GM12873 (cell line): Measurements from ENCODE around the gene FHL5.

ENCODE experiments used
- TF ChIP-seq, protein P1 (sequence below): IDR thresholded peaks from 2 replicates; pipeline ENCODE4 v1.5.1; 2012; ENCODE audit warnings: low read depth, mild to moderate bottlenecking, moderate library complexity, low read length, control low read depth; ENCODE audit not compliant: insufficient read depth; ENCODE audit errors: missing control alignments

FHL5 gene

DNA sequence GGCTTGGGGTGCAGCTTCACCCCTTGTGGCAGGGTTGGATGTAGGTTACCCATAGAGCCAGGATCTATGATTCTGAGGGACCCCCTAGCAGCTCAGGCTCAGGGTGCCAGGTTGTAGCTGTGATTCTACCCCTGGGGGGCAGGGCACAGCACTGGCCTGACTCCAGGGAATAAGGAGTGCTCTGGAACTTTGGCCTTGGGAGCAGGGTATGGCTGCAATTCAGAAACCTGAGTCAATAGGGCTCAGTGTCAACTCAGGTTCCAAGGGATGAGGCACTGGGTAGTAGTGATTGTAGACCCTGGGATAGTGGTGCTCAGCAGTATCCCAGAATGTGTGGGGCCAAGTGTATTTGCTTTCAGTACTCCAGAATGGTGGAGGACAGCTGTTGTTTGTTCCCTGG lies 8.6 kb downstream of the FHL5 start:
- TF ChIP-seq, protein P1, sequence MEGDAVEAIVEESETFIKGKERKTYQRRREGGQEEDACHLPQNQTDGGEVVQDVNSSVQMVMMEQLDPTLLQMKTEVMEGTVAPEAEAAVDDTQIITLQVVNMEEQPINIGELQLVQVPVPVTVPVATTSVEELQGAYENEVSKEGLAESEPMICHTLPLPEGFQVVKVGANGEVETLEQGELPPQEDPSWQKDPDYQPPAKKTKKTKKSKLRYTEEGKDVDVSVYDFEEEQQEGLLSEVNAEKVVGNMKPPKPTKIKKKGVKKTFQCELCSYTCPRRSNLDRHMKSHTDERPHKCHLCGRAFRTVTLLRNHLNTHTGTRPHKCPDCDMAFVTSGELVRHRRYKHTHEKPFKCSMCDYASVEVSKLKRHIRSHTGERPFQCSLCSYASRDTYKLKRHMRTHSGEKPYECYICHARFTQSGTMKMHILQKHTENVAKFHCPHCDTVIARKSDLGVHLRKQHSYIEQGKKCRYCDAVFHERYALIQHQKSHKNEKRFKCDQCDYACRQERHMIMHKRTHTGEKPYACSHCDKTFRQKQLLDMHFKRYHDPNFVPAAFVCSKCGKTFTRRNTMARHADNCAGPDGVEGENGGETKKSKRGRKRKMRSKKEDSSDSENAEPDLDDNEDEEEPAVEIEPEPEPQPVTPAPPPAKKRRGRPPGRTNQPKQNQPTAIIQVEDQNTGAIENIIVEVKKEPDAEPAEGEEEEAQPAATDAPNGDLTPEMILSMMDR: no peak

DNA sequence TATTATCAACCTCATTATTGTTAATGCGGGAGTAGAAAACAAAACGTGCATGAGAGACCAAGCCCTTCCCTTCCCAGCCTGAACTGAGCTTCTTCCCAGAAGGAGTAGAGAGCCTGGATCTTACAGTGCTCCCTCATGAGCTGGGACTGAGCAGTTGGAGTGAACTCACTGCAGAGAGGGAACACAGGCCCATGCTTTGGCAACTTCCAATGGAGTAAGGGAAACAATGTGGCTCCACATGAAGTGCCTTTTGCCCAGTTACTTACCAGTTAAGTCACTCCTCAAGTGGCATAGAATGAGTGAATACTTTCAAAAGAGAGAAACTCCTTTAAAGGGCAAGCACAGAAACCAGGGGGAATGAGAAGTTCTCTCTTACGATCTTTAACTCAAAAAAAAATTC lies 12.4 kb downstream of the FHL5 start:
- TF ChIP-seq, protein P1: no peak

DNA sequence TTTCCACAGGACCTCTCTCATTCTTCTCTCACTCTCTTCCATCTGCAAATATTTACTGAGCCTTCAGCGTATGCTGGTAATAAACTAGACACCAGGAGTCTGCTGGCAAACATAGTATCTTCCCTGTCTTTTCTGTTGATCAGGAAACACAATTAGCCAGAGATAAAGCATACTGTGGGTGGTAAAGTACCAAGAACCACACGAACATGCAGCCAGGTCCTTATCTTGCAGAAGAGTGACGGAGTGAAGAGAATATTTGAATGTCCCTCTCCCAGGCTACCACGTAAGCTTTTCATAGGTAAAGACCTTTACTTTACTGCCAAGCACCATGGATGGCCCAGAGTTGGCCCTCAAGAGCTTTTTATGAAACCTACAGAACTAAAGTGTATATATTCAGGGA lies 13.3 kb downstream of the FHL5 start:
- TF ChIP-seq, protein P1: no peak

DNA sequence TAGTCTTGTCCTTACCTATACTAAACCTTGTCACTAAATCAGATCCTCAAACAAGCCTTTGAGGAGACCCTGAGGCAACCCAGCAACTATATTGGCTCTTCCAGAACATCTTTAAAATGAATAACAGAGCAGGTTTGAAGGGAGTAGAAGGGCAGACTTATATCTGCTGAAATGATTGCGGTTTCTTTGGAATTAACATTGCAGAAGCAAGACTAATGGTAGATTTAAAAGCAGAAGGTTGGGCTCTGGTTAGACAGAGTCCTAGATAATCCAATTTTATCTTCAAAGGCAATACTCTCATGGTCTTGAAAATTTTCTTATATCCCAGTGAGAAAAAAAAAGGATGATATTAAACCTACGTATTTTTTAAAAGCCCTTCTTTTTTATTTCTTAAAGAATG lies 19.1 kb downstream of the FHL5 start:
- TF ChIP-seq, protein P1: no peak

DNA sequence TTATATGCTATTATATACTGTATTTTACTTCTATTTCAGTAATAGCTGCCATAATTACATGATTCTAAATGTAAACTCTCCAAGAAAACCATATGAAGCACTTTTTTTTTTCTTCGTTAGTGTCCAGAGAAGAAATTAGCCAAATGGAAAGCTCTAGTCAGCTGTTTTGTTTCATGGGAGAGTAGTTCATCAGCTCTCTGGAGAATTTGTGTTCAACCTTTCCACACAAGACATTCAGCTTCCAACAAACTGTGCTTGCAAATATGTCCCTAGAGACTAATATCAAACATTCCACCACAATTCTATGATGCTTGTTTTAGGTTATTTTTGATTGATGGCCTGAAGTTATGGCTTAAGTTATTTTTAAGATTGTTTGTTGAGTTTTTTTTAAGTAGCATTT lies 19.5 kb downstream of the FHL5 start:
- TF ChIP-seq, protein P1: no peak

DNA sequence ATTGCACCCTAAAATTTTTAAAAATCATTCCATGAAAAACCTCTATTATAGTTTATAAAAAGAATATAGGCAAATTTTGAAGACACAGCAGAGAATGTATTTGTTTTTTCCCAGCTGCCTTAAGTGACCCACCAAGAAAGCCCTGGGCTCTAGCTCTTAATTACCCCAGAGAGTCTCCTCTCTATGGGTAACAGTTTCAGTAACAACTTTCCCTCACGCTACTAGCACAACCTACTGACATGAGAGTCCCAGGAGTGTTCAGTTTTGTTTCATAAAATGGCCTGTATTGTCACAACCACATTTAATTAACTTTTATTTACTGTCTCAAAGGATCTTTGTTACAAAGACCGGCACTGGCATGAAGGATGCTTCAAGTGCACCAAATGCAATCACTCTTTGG lies 41.5 kb downstream of the FHL5 start:
- TF ChIP-seq, protein P1: no peak

DNA sequence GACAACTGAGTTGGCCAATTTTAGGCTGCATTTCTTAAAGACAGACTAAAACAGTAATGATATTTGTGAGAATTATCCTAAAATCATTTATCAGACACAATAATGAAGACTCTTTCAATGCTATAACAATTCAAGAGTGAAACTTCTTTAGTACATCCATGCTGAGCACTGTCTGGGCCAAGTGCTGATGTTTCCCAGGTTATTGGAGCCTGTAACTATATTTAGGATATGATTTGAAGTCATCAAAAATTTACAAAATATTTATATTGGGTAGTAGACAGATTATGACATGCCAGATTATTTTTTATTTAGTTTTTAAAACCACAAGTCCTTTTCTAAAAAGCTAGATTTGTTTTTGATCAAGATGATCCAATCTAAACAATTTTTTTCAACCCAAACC lies 45.1 kb downstream of the FHL5 start:
- TF ChIP-seq, protein P1: no peak
